ENCODE data around the gene FASN.
"Not testable (repeated sequence)": the region's sequence is repeated elsewhere in the genome, so short reads cannot be mapped to it uniquely, and the experiment has no call there.

FASN gene

GRCh38 chr17:82098169-82098938 lies at the start of gene FASN:
FASN (minus strand) TSS chr17:82098236; CDS start chr17:82096445, 1,791 bp downstream.
- peak; percentile 94 for DNase-seq (ENCODE audit: low spot score)

DNA sequence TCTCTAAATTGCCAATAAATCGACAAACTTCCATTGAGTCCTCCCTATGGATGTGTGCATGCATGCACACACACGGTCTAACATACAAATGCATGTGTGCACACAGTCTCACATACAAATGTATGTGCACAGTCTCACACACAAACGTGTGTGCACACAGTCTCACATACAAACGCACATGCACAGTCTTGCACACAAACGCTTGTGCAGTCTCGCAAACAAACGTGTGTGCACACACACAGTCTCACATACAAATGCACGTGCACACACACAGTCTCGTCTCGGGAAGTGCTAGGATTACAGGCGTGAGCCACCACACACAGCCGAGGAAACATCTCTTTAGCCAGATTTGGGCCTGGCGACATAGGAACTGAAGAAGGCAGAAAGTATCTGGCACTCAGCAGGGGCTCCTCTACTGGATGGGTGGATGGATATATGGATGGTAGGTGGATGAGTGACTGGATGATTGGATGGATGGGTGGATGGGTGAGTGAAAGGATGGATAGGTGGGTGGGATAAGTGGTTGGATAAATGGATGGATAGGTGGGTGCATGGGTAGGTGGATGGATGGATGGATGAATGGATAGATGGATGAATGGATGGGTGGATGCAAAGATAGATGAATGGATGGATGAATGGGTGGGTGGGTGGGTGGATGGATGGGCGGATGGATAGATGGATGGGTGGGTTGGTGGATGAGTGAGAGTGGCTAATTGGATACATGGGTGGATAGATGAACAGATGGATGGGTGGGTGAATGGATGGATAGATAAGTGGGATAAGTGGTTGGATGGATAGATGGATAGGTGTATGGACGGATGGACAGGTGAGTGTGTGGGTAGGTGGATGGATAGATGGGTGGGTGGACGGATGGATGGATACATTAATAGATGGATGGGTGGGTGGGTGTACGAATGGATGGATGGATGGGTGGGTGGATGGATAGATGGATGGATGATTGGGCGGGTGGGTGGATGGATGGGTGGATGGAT lies 48.9 kb upstream of the FASN start:
- no peak for DNase-seq (ENCODE audit: low spot score)

DNA sequence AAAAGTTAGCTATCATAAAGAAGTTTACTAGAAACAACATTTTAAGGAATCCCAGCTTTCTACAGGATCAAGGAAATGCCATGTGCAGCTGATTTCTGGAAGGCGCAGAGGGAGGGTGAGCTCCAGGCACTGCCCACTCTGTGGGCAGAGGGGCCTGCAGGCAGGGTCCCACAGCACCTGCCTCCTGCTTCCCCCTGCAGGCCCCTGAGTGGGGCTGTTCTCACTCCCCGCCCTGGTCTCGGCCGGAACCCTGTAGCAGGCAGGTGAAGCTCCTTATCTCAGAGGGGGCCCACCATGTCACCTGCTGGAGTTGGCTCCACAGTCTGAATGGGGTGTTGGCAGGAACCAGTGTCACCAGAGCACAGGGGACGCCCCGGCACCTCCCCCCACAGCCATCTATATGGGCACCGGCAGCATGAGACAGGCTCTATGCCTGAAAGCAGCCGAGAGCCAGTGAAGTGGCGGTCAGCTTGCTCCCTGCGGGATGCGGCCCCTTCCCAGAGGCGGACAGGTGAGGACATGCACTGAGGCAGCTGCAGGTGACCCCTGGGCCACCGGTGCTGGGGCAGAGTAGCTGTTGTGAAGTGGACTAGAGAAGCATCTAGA lies 47.6 kb upstream of the FASN start:
- no peak for DNase-seq (ENCODE audit: low spot score)

GRCh38 chr17:82143333-82143732 lies 45.3 kb upstream of the FASN start:
- DNase-seq (ENCODE audit: low spot score), result no peak

GRCh38 chr17:82139961-82140360 lies 41.9 kb upstream of the FASN start:
- not testable (repeated sequence) for DNase-seq (ENCODE audit: low spot score)

DNA sequence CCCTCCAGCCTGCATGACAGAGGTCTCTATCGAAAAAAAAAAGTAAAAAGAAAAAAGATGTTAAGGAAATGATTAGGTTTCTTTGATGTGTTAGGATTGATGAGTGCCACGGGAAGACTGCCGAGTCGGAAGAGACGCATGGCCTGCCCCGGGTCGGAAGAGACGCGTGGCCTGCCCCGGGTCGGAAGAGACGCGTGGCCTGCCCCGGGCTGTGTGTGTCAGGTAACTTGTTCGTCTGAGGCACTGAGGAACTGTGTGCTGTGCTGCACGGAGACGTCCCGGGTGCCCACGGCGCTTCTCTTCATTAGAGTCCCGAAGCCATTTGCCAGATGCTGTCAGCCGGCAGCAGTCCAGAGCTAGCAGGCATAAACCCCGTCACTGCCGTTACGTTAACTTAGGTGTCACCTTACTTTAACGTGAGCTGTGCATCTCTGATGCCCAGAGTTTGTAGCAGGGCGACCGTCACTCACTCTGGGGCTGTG lies 40.5 kb upstream of the FASN start:
- no peak for DNase-seq (ENCODE audit: low spot score)

- no peak for DNase-seq (ENCODE audit: low spot score)
Measured at GRCh38 chr17:82134101-82134500, 36.1 kb upstream of the FASN start.

GRCh38 chr17:82133166-82133953 lies 35.3 kb upstream of the FASN start:
- not testable (repeated sequence) for DNase-seq (ENCODE audit: low spot score)

DNA sequence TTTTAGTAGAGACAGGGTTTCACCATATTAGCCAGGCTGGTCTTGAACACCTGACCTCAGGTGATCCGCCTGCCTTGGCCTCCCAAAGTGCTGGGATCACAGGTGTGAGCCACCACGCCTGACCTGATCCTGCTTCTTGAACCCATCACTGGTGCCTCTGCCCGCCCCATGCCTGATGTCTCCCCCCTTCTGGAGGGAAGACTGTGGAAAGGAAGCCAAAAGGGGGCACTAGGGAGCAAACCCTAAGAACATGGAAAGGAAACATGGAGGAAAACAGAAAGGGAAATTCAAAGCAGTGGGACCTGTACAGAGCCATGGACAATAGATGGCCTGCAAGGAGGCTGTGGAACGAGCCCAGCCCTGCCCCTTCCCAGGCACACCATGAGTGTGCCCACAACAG lies 31.1 kb upstream of the FASN start:
- no peak for DNase-seq (ENCODE audit: low spot score)

DNA sequence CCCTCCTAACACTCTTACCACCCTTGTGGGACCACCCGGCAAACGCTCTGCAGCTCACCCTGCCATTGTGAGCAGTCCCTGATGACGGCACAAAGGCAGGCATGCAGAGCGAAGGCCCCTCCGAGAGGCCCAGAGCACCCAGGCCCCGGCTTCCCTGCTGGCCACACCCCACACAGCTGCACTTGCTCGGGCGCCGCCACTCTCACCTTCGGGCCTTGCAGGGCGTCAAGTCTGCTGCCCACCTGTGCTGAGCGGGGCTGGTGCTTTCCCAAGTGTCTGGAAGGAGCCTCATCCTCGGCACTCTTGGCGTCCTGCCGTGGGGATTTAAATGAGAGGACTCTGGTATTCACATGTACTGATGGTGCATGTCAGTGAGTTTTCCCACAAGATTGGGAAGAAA lies 30.3 kb upstream of the FASN start:
- no peak for DNase-seq (ENCODE audit: low spot score)

- no peak for DNase-seq (ENCODE audit: low spot score)
Measured at GRCh38 chr17:82127704-82128103, 29.7 kb upstream of the FASN start.

DNA sequence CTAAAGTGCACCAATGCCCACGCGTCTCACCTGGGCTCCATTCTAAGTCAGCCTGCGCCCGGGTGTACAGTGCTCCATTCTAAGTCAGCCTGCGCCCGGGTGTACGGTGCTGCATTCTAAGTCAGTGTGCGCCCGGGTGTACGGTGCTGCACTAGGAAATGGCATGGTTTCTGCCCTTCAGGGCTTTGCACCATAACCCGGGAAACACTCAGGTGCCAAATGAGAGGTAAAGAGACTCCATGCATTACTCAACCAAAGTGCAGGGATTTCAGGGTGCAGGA lies 29.2 kb upstream of the FASN start:
- DNase-seq (ENCODE audit: low spot score), result no peak

- DNase-seq (ENCODE audit: low spot score), result no peak
Measured at GRCh38 chr17:82126556-82127314, 28.7 kb upstream of the FASN start.

- no peak for DNase-seq (ENCODE audit: low spot score)
Measured at GRCh38 chr17:82124101-82124500, 26.1 kb upstream of the FASN start.

DNA sequence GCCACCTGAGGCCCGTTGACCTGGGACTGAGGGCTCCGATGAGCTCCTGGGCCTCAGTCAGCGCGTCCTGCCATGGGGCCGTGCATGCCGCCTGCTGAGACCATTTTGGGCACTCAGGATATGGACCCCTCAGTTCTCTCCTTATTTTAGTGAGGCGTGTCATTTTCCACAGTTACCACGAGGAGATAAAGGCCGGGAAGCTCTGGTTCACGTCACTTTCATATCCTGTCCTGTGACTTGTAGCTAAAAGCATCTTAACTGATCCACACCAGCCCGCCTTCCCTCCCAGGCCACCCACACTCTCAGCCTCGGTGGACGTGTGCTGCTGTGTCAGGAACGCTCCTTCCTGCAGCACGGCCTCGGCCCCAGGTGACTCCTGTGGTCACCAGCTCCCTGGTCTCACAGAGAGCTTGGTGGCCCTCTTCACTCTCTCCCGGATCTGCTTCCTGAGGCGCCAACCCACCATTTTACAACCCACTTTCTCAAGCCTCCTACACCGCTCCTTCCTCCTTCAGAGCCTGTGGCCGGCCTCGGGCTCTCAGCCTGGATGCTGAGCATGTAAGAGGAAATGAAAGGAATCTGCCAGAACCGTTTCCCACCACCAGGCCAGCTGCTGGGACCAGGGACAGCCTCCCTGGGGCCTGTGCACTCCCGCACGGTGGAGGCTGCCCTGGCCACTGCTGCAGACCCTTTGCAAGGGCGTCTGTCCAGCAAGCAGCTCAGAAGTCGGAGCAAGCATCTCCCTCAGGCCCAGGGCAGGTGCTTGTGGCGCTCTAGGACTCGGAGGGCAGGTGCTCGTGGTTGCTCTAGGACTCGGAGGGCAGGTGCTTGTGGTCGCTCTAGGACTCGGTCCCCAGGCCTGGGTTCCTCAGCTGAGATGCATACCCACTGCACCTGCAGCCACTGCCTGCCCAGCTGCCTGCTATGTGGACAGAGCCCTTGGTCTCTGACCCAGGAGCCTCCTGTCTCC lies 23.9 kb upstream of the FASN start:
- DNase-seq (ENCODE audit: low spot score), result no peak

DNA sequence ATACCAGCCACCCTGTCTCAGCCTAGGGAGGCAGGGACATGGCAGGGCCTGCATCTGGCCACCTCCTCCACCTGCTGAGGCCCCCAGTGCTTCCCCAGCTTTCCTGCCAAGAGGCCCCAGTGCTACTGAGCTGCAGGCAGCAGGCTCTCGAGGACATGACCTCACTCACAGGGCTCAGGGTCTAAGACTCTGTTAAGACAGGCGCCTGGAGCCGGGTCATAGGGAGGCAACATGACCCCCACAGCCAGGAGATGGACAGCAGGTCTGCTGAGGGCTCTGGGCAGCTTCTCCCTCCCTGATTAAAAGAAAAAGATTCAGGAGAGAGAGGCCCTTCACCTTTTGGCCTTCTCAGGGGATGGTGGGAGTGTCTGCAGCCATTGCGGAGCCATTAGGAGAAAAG lies 23.2 kb upstream of the FASN start:
- no peak for DNase-seq (ENCODE audit: low spot score)

- peak; percentile 41 for DNase-seq (ENCODE audit: low spot score)
Measured at GRCh38 chr17:82120148-82120547, 22.1 kb upstream of the FASN start.

DNA sequence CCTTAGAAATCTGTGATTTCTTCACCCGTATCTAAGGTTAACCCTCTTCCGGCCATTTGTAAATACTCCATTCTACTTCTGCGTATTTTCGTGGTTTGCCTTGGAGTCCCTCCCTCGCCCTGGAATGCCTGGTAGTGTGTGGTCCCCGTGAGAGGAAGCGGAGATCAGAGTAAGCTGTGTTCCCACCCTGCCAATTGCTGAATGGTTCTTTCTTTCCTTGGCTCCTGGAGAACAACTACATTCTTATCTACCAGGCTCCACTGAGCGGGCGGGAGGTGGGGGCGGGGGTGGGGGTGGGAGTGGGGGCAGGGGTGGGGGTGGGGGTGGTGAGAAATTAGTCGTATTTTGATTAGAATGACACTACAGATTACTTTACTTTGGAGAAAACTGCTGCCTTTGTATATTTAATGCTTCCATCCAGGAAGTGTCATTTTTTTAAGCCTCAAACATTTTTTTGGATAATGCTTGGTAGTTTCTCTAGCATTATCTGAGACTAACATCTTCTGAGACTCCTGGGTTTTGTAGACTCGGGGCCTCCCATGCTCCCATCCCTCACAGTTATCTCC lies 20.9 kb upstream of the FASN start:
- no peak for DNase-seq (ENCODE audit: low spot score)

DNA sequence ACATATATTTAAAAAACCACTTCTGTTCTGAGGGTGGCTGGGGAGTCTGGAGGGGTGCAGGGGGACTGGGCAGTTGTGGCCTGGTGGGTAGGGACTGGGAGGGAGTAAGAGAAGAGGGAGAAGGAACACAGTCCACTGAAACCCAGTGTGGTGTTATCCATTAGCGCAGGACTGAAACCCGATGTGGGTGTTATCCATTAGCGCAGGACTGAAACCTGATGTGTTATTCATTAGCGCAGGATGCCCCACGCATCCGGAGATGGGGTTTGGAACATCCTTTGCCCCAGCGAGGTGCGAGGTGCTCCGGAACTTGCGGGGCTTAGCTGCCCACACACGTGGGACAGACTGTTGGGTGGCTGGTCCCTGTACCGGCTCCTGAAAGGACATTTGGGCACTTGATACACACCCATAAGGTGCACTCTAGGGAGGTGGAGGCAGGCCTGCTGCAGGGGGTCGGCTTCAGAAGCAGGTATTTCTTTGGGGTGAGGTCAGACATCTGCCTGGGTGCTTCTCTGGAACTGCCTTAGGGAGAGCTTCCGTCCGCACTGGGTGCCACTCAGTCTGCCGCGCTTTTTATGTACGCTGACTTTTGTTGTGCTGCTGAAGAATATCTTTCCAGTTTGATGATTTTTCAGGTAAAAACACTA lies 20.3 kb upstream of the FASN start:
- DNase-seq (ENCODE audit: low spot score), result no peak

Data from RKO (cell line).